ENCODE measurements around the gene EDRF1.

The EDRF1 gene

DNA sequence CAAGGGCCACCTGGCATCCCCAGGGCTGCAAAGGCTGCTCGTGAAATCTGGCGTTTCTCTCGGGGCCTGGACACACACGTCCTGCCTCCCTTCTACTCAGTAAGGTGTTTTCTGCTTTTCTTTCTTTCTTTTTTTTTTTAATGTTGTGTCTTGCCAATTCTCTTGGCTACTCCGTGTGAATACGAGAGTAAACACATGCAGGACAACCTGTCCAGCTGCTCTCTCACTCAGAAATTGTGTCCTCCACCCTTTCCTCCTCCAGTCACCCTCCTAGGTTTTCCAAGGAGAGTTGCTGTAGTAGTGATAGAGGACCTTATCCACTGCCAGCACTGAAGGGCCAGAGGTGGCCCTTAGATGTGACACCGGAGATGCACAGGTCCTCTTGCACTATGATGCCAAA, 35.7 kb upstream of the EDRF1 start:
- no peak overlapping the region for H3K4me3 ChIP-seq (ENCODE audit: low read depth, low read length)
- no peak for DNase-seq (ENCODE audit: low read depth)
- no peak for TF ChIP-seq MYC (IDR thresholded peaks at IDR 0.05; ENCODE audit: low read depth, low read length)
- TF ChIP-seq, protein P1, sequence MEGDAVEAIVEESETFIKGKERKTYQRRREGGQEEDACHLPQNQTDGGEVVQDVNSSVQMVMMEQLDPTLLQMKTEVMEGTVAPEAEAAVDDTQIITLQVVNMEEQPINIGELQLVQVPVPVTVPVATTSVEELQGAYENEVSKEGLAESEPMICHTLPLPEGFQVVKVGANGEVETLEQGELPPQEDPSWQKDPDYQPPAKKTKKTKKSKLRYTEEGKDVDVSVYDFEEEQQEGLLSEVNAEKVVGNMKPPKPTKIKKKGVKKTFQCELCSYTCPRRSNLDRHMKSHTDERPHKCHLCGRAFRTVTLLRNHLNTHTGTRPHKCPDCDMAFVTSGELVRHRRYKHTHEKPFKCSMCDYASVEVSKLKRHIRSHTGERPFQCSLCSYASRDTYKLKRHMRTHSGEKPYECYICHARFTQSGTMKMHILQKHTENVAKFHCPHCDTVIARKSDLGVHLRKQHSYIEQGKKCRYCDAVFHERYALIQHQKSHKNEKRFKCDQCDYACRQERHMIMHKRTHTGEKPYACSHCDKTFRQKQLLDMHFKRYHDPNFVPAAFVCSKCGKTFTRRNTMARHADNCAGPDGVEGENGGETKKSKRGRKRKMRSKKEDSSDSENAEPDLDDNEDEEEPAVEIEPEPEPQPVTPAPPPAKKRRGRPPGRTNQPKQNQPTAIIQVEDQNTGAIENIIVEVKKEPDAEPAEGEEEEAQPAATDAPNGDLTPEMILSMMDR (IDR thresholded peaks at IDR 0.05; ENCODE audit: low read depth, low read length) = no peak
- TF ChIP-seq, protein P2, sequence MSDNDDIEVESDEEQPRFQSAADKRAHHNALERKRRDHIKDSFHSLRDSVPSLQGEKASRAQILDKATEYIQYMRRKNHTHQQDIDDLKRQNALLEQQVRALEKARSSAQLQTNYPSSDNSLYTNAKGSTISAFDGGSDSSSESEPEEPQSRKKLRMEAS (IDR thresholded peaks at IDR 0.05; ENCODE audit: low read depth, low read length) = no peak
- TF ChIP-seq POLR2A (IDR thresholded peaks at IDR 0.05; ENCODE audit: extremely low read depth, insufficient read length) = no peak

DNA sequence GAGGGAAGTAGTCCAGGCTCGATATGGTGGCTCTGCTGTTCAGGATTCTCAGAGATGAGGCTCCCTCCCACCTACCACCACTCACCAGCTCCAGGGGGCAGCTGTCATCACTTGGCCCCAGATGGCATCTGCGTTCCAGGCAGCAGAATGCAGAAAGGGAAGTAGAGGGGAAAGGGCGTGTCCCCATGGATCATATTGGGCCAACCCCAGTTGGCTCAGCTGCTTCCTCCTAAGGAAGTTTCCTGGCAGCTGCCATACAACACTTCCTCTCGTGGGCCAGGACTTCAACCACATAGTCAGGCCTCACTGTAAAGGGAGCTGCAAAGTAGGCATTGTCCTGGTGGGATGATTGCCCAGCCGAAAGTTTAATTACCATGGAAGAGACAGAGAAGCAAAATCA, 34.9 kb upstream of the EDRF1 start:
- TF ChIP-seq MYC (IDR thresholded peaks at IDR 0.05; ENCODE audit: low read depth, low read length) = no peak
- TF ChIP-seq POLR2A (IDR thresholded peaks at IDR 0.05; ENCODE audit: extremely low read depth, insufficient read length) = no peak
- TF ChIP-seq, protein P1 (IDR thresholded peaks at IDR 0.05; ENCODE audit: low read depth, low read length) = no peak
- TF ChIP-seq, protein P2 (IDR thresholded peaks at IDR 0.05; ENCODE audit: low read depth, low read length) = no peak
- no peak overlapping the region for H3K4me3 ChIP-seq (ENCODE audit: low read depth, low read length)
- DNase-seq (ENCODE audit: low read depth) = peak; percentile 46

DNA sequence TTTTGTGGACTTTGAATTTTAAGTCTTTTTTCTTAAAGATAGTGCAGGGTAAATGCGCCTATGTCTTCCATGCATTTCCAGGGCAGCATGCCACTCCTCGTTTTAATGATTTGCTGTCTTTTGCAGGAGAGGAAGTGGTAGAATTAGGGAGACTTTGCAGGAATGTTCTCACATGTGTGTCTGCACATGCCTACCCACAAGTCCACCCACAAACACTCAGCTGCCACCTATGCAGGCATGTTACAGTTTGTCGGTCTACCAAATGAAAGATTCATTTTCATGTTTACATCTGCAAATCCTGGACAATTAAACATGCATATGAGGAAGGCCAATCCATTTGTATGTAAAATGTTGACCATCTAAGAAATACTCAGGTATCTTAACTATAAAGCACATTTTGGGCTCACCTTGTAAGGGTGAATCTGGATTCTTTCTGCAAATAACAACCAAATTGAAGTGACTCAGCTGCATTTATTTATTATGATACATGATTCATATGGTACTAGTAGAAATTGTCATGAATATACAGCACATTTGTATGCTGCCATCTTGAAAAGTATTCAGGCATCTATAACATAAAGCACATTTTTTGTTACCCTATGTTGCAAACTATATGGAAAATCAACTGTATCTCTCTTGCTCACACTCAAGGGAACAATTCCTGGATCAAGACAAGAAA, 31.9 kb upstream of the EDRF1 start:
- TF ChIP-seq, protein P1 (IDR thresholded peaks at IDR 0.05; ENCODE audit: low read depth, low read length) = no peak
- no peak for TF ChIP-seq POLR2A (IDR thresholded peaks at IDR 0.05; ENCODE audit: extremely low read depth, insufficient read length)
- no peak for TF ChIP-seq MYC (IDR thresholded peaks at IDR 0.05; ENCODE audit: low read depth, low read length)
- TF ChIP-seq, protein P2 (IDR thresholded peaks at IDR 0.05; ENCODE audit: low read depth, low read length) = no peak
- no peak for DNase-seq (ENCODE audit: low read depth)
- no peak overlapping the region for H3K4me3 ChIP-seq (ENCODE audit: low read depth, low read length)

DNA sequence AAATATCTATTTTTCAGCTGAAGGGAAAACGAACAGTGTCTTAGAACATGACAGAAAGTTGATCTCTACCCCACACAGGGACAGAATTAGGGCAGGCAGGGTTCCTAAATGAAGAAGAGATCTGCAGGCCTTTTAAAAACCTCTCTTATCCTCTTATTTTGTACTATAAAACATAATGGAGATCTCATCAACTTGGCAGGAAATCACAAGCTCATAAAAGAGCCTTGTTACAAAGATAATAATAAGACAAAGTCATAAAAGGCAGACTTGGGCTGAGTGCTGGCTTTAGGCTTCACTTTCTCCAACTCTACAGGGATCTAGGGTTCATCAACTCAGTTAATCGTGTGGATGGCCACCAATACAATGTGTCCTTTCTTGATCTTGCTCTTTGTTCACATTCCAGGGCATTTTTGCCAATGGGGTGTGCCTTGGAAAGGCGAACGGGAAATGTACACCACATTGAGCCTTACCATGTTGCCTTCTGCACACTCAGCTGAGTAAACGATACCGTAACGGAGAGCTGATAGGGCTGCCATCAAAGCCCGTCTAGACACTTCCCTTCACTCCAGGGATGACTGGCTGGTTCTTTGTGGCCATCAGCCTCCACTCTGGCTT, 29.4 kb upstream of the EDRF1 start:
- DNase-seq (ENCODE audit: low read depth) = no peak
- TF ChIP-seq, protein P1 (IDR thresholded peaks at IDR 0.05; ENCODE audit: low read depth, low read length) = no peak
- TF ChIP-seq POLR2A (IDR thresholded peaks at IDR 0.05; ENCODE audit: extremely low read depth, insufficient read length) (no peak), MYC (IDR thresholded peaks at IDR 0.05; ENCODE audit: low read depth, low read length) (no peak)
- TF ChIP-seq, protein P2 (IDR thresholded peaks at IDR 0.05; ENCODE audit: low read depth, low read length) = no peak
- H3K4me3 ChIP-seq (ENCODE audit: low read depth, low read length) = no peak overlapping the region

DNA sequence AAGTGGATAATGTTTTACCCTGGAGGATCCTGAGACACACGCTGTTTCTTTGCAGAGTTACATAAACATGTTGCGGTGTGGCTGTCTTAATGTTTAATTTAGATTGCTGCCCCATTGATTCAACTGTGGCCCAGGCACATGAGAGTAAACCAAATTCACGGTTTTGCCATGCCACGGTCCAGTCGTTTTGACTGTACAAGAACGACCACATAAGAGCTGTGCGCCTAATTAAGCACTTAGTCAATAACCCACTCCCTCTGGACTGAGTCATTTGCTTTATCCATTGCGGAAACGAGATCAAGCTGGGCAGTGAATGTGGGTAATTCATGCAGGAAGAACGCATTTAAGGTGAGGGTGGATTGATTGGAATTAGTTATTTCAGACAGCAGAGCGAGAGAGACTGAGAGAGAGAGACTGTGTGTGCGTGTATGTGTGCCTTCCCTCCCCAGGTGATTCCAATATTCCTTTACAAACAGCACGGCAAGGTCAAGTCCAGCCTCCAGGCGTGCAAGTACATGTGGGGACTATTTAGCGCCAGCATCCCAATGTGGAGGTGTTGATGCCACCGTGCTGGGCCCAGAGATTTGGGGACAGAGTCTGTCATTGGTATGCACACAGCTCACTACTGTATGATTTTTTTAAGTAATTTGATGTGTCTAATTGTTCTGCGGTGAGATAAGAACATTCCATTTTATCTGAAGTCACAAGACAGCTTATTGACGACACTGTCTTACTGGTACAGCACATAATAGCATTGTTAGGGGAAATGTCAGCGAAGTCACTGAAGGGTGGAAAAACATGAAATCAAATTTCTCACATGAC, 28.1 kb upstream of the EDRF1 start:
- H3K4me3 ChIP-seq (ENCODE audit: low read depth, low read length) = no peak overlapping the region
- DNase-seq (ENCODE audit: low read depth) = no peak
- TF ChIP-seq MYC (IDR thresholded peaks at IDR 0.05; ENCODE audit: low read depth, low read length) = no peak
- no peak for TF ChIP-seq POLR2A (IDR thresholded peaks at IDR 0.05; ENCODE audit: extremely low read depth, insufficient read length)
- TF ChIP-seq, protein P1 (IDR thresholded peaks at IDR 0.05; ENCODE audit: low read depth, low read length) = no peak
- TF ChIP-seq, protein P2 (IDR thresholded peaks at IDR 0.05; ENCODE audit: low read depth, low read length) = no peak
